Activated T-helper 17 cell treated with anti-CD3 and anti-CD28 coated beads, Interleukin-2, amount 50 U/mL, for 72 hours (primary cell): ENCODE results near the gene CEP41. TPM values are rescaled to one million over a fixed set of nuclear protein-coding genes. Genes with fewer than 3 reads are reported as not detected.

ENCODE experiments used
- total RNA-seq, 2 donors: library from RNA; stranded (reverse); gene quantifications; one replicate each; pipeline ENCODE4 v1.2.3, GENCODE V29; 2022

The CEP41 gene
- total RNA-seq, 2 donors from 2014 or later = 8.3 to 14.0 TPM

Other genes with a start within 250 kb of the CEP41 start
- 10 to 100 TPM; 39.9 to 47.0 TPM for gene TMEM209, start 235.6 kb downstream of the CEP41 start, total RNA-seq
- gene SSMEM1, start 233.2 kb downstream of the CEP41 start, total RNA-seq = not detected
- gene CPA2, start 174.2 kb downstream of the CEP41 start, total RNA-seq = under 1 TPM in 1 of 2 donors, not detected in 1; 0.56 TPM
- 1 to 10 TPM in 1 of 2 donors, under 1 TPM in 1; 0.22 to 4.1 TPM for gene CPA4, start 147.9 kb downstream of the CEP41 start, total RNA-seq
- 10 to 100 TPM in 1 of 2 donors, 1 to 10 TPM in 1; 3.3 to 27.6 TPM for gene CPA5, start 96.2 kb downstream of the CEP41 start, total RNA-seq
- not detected for gene CPA1, start 60.5 kb downstream of the CEP41 start, total RNA-seq
- 1 to 10 TPM in 1 of 2 donors, under 1 TPM in 1; 0.99 to 1.5 TPM for gene MEST, start 51.1 kb upstream of the CEP41 start, total RNA-seq
- 10 to 100 TPM; 27.3 to 31.2 TPM for gene COPG2, start 227.7 kb upstream of the CEP41 start, total RNA-seq
- gene TSGA13, start 245.5 kb upstream of the CEP41 start, total RNA-seq = not detected